OCI-LY7 (cell line): ENCODE measurements around the gene B9D2. TPM values are rescaled to one million over a fixed set of nuclear protein-coding genes. Genes with fewer than 3 reads are reported as not detected.

Source experiments
- BruUV-seq: library from RNA; stranded (reverse); fragments of 400-500 nt; replicated peaks from 2 replicates; lab custom pipeline; 2021; lab: Mats Ljungman, UMichigan
- CTCF ChIA-PET: fragments of 300-600 bp; sonication (Branson Sonifier 250); formaldehyde crosslinking; loops from one replicate; lab custom pipeline; 2022; ENCODE audit warnings: antibody characterized with exemption; ENCODE audit not compliant: unreplicated experiment; lab: Charles Lee
- POLR2A ChIA-PET: fragments of 300-600 bp; sonication (Branson Sonifier 250); formaldehyde crosslinking; loops from one replicate; lab custom pipeline; 2022; ENCODE audit warnings: antibody characterized with exemption; lab: Charles Lee
- DNase-seq: peaks from one replicate; pipeline ENCODE4 v3.0.0-alpha.2; 2015; ENCODE audit warnings: low spot score
- H2AFZ ChIP-seq: fragments of 200-600 bp; sonication (generic), shearing (Covaris generic); 2 replicates; pipeline ENCODE4 v1.6.1; 2014; ENCODE audit warnings: mild to moderate bottlenecking, antibody characterized with exemption, low read length, moderate library complexity
- H3K27ac ChIP-seq: fragments of 200-600 bp; sonication (generic); 2 replicates; pipeline ENCODE4 v1.5.1; 2014; ENCODE audit warnings: mixed run types, low read depth, mild to moderate bottlenecking, moderate library complexity, low read length, inconsistent platforms; ENCODE audit not compliant: poor library complexity, severe bottlenecking
- H3K36me3 ChIP-seq: fragments of 200-600 bp; sonication (generic); 2 replicates; pipeline ENCODE4 v1.6.1; 2014; ENCODE audit warnings: mild to moderate bottlenecking, antibody characterized with exemption, low read length, moderate library complexity, mixed read lengths; ENCODE audit not compliant: insufficient read depth
- H3K4me1 ChIP-seq: fragments of 200-600 bp; sonication (generic); 2 replicates; pipeline ENCODE4 v1.5.1; 2014; ENCODE audit warnings: mild to moderate bottlenecking, low read length; ENCODE audit not compliant: insufficient read depth, poor library complexity, severe bottlenecking
- H3K4me2 ChIP-seq: fragments of 200-600 bp; sonication (generic); 2 replicates; pipeline ENCODE4 v1.6.1; 2014; ENCODE audit warnings: mild to moderate bottlenecking, low read length
- H3K4me3 ChIP-seq: fragments of 200-600 bp; sonication (generic); 2 replicates; pipeline ENCODE4 v1.5.1; 2014; ENCODE audit warnings: mild to moderate bottlenecking, low read depth, low read length; ENCODE audit not compliant: poor library complexity, severe bottlenecking
- H3K79me2 ChIP-seq: fragments of 200-600 bp; sonication (generic); 2 replicates; pipeline ENCODE4 v1.6.1; 2016; ENCODE audit warnings: low read depth, mild to moderate bottlenecking, low read length, moderate library complexity, mixed read lengths; ENCODE audit not compliant: insufficient read depth
- H3K9me2 ChIP-seq: fragments of 200-600 bp; sonication (generic); 2 replicates; pipeline ENCODE4 v1.6.1; 2016; ENCODE audit warnings: mild to moderate bottlenecking, low read length, mixed read lengths; ENCODE audit not compliant: insufficient read depth
- H3K9me3 ChIP-seq: fragments of 200-600 bp; sonication (generic); 2 replicates; pipeline ENCODE4 v1.6.1; 2014; ENCODE audit warnings: mild to moderate bottlenecking, mixed run types, low read length, mixed read lengths
- H4K20me1 ChIP-seq: fragments of 200-600 bp; sonication (generic); 2 replicates; pipeline ENCODE4 v1.6.1; 2014; ENCODE audit warnings: mild to moderate bottlenecking, antibody characterized with exemption, low read length, moderate library complexity, mixed read lengths; ENCODE audit not compliant: insufficient read depth
- CTCF ChIP-seq: fragments of 200-600 bp; sonication (generic); conservative IDR thresholded peaks from 2 replicates; pipeline ENCODE4 v1.5.1; 2014; ENCODE audit warnings: mild to moderate bottlenecking, antibody characterized with exemption, low read length, moderate library complexity, mixed read lengths
- EZH2phosphoT487 ChIP-seq: fragments of 200-600 bp; sonication (generic); IDR thresholded peaks from 2 replicates; pipeline ENCODE4 v1.6.1; 2018; ENCODE audit warnings: low read depth, borderline replicate concordance, mild to moderate bottlenecking, mixed run types, antibody characterized with exemption, low read length, moderate library complexity, mixed read lengths
- intact Hi-C: fragments of 100-400 bp; cut with micrococcal nuclease; formaldehyde crosslinking; loops from one replicate; pipeline ENCODE4 v1.10.0; 2022; ENCODE audit not compliant: unreplicated experiment
- total RNA-seq, 2 experiments: library from RNA; depleted of rRNA in 1 of 2; stranded (reverse); fragments of >200 nt in 1 of 2; shearing (Covaris generic) in 1 of 2; gene quantifications; 2 replicates each; pipeline ENCODE4 v1.2.3, GENCODE V29; 2014 to 2022

B9D2 gene
- total RNA-seq, 2 experiments from 2014 or later: 3.9 to 5.2 TPM

GRCh38 chr19:41411968-41412265, 48.0 kb upstream of the B9D2 start:
- Histone ChIP-seq H3K4me1 (peaks cover 10% of the 10 kb centered on the region), H3K9me3 (no peaks in the 10 kb centered on the region), H4K20me1 (no peaks in the 10 kb centered on the region), H3K4me2 (no peak overlapping the region), H3K79me2 (no peaks in the 10 kb centered on the region), H3K9me2 (no peaks in the 10 kb centered on the region), H2AFZ (no peak overlapping the region), H3K36me3 (peaks cover 6% of the 10 kb centered on the region; the same call in 1 of the 2 replicates), H3K4me3 (no peak overlapping the region), H3K27ac (no peak overlapping the region)
- no peak for DNase-seq
- no TSS peak for BruUV-seq
- TF ChIP-seq CTCF: no peak
- no peak for TF ChIP-seq EZH2phosphoT487
- POLR2A ChIA-PET: no interaction called here
- CTCF ChIA-PET: no interaction called here
- intact Hi-C loops: no loop called here

GRCh38 chr19:41411100-41411967, 47.4 kb upstream of the B9D2 start:
- intact Hi-C loops: no loop called here
- Histone ChIP-seq H4K20me1 (no peaks in the 10 kb centered on the region), H3K9me3 (no peaks in the 10 kb centered on the region), H3K4me1 (peaks cover 10% of the 10 kb centered on the region), H3K4me2 (no peak overlapping the region), H3K79me2 (no peaks in the 10 kb centered on the region), H3K36me3 (peaks cover 6% of the 10 kb centered on the region; the same call in 1 of the 2 replicates), H2AFZ (no peak overlapping the region), H3K9me2 (no peaks in the 10 kb centered on the region), H3K4me3 (no peak overlapping the region), H3K27ac (no peak overlapping the region)
- ChIA-PET POLR2A (no interaction called here), CTCF (interaction anchor here (0.7 kb wide), 1 partner anchor 159 kb away, joined by 5 read pairs; no protein-coding TSS in a partner anchor)
- no TSS peak for BruUV-seq
- TF ChIP-seq CTCF: no peak
- TF ChIP-seq EZH2phosphoT487: no peak
- no peak for DNase-seq
